ENCODE data around the gene PRSS1.
A peak's percentile ranks its signal among the peaks of the same experiment; 100 is the strongest.
"Not testable (repeated sequence)": the region's sequence is repeated elsewhere in the genome, so short reads cannot be mapped to it uniquely, and the experiment has no call there.

Gene PRSS1

DNA sequence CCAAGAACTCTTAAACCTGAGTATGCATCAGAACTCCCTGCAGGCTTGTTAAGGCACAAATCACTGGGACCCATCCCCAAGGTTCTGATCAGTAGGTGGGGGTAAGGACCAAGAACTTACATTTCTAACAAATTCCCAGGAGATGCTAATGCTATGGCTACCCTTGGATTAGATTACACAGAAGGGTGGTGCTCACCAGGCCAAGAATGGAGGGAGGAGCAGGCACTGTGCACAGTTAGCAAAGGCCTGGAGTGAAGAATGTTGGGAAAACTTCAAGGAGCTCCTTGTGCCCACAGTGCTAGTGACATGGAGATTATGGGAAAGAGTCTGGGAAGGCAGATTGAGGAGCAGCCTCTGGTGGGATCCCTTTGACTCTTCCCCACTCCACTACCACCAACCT is 23.4 kb downstream of the PRSS1 start:
- Mint-ChIP-seq H3K27ac (no peak overlapping the region), H3K36me3 (no peaks in the 10 kb centered on the region), H3K4me1 (peaks cover 21% of the 10 kb centered on the region), H3K9me3 (no peaks in the 10 kb centered on the region), H3K27me3 (no peaks in the 10 kb centered on the region), H3K4me3 (no peak overlapping the region)
- ATAC-seq (ENCODE audit: low read depth) = no peak
- DNase-seq (ENCODE audit: low spot score in 2 of 2) = no peak

DNA sequence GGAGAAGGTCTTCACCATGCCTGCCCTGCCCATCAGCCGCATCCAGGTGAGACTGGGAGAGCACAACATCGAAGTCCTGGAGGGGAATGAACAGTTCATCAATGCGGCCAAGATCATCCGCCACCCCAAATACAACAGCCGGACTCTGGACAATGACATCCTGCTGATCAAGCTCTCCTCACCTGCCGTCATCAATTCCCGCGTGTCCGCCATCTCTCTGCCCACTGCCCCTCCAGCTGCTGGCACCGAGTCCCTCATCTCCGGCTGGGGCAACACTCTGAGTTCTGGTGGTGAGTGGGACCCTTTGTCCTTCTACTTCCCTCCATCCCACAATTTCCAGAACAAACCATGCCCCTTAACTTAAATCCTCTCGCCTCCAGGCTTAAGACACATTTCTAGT is 24.0 kb downstream of the PRSS1 start:
- Mint-ChIP-seq H3K9me3 (no peaks in the 10 kb centered on the region), H3K27me3 (no peaks in the 10 kb centered on the region), H3K4me1 (peaks cover 21% of the 10 kb centered on the region), H3K4me3 (no peak overlapping the region), H3K36me3 (no peaks in the 10 kb centered on the region), H3K27ac (no peak overlapping the region)
- ATAC-seq (ENCODE audit: low read depth) (no peak), DNase-seq (ENCODE audit: low spot score in 2 of 2) (no peak)

DNA sequence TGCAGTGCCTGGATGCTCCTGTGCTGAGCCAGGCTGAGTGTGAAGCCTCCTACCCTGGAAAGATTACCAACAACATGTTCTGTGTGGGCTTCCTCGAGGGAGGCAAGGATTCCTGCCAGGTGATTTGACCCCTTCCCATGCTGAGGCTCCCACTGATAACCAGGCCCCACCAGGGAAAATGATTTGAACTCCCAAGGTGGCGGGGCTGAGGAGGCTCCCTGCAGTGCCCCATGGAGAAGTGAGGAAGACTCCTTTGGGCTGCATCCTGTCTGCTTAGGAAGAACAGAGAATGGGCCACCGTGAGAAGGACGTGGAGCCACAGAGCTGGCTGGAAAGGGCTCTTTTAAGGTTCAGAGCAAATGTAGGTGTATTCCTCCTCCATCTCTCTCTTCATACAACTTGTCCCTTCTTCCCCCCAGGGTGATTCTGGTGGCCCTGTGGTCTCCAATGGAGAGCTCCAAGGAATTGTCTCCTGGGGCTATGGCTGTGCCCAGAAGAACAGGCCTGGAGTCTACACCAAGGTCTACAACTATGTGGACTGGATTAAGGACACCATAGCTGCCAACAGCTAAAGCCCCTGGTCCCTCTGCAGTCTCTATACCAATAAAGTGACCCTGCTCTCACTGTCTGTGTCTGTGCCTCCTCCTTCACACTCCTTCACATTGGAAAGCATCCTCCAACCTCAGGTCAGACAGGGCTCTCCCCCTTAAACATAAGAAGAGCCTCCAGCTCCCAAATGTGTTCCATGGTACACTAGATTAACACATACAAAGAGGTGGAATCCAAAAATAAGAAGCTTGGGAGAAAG is 24.9 kb downstream of the PRSS1 start:
- ATAC-seq (ENCODE audit: low read depth) (no peak), DNase-seq (ENCODE audit: low spot score in 2 of 2) (no peak)
- no peak overlapping the region for H3K27ac Mint-ChIP-seq
- no peaks in the 10 kb centered on the region for H3K9me3 Mint-ChIP-seq
- H3K4me3 Mint-ChIP-seq = no peak overlapping the region
- H3K36me3 Mint-ChIP-seq = no peaks in the 10 kb centered on the region
- no peaks in the 10 kb centered on the region for H3K27me3 Mint-ChIP-seq
- peaks cover 21% of the 10 kb centered on the region for H3K4me1 Mint-ChIP-seq

DNA sequence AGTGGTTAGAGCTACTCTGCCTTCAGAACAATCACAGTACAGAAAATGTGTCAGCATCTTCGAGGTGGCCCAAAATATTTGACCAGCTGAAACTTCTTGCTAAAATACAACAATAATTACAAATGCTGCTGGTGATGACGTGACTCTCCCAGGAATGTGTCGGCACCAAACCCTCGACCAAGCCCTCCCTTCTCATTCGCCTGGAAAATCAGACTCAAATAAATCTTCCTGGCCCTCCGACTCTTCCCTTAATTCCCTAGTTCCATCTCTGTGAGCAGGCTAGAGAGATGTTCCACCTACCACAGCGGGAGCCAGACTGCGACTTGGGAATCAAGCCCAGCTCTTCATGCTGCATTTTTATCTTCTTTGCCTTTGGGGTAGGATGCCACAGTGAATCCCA is 25.6 kb downstream of the PRSS1 start:
- no peaks in the 10 kb centered on the region for H3K9me3 Mint-ChIP-seq
- ATAC-seq (ENCODE audit: low read depth) (no peak), DNase-seq (ENCODE audit: low spot score in 2 of 2) (no peak)
- H3K4me1 Mint-ChIP-seq = peaks cover 19% of the 10 kb centered on the region
- no peaks in the 10 kb centered on the region for H3K36me3 Mint-ChIP-seq
- peak overlapping the region; percentile 60 for H3K27ac Mint-ChIP-seq
- H3K27me3 Mint-ChIP-seq = no peaks in the 10 kb centered on the region
- H3K4me3 Mint-ChIP-seq = no peak overlapping the region

DNA sequence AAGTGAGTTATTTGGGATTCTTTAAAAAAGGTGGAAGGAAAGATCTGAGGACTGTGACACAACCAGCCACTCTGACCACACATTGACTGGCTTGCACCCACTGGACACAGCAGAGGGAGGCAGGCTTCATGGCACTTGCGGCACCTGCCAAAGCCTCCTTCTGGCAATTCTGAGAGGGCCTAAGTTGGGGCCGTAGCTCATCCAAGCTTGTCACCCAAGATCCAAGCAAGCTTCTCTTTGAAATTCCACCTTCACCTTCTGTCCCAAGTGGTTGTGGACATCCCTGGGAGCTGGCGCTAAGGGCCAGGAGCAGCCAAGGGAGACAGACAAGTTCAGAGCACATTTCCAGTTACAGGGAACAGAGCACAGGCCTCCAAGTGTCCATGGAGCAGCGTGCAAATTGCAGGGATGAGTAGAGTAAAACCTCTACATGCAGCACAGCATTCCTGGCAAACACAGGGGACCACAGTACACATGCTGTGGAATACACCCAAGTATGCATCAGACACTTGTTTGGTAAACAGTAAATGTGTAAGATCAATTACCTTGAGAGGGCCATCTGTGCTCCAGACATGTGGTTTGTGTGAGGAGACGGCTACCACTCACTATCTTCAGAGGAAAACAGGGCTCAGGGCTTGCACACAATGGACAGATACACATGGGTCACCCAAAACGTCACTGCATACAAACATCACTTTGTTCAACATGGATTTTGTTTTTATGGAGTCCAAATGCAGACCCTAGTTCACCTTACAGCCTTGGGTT is 26.3 kb downstream of the PRSS1 start:
- H3K4me3 Mint-ChIP-seq; H3K9me3 Mint-ChIP-seq; DNase-seq (ENCODE audit: low spot score in 2 of 2); H3K36me3 Mint-ChIP-seq; H3K27me3 Mint-ChIP-seq; ATAC-seq (ENCODE audit: low read depth): not testable (repeated sequence)
- Mint-ChIP-seq H3K27ac (peak overlapping the region; percentile 60), H3K4me1 (peaks cover 20% of the 10 kb centered on the region)

DNA sequence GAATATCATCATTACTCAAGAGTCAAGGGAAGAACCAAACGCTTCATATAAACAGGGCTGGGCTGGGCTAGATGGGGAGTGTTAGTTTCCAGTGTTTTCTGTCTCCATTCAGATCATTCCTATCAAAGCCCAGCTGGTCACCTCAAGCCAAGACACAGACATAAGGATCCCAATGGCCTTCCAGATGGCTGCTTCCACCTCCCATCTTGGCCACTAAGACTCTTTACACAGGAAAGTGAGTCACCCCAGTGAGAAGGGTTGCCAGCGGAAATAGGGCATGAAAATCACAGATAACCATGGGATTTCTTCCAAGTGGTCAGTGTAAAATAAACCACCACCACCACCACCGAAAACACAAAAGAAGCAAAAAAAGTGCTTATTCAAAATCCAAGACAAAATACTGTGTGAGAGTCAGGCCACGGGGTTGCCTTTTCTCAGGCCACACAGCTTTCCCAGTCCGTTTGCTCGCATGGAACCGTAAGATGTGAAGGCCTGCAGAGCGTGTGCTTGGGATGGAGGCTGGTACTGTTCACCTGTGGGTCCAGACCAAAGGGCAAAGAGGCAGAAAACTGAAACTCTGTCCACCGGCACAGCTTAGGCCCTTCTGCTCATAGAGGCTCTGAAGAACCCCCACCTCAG is 27.1 kb downstream of the PRSS1 start:
- H3K9me3 Mint-ChIP-seq = no peaks in the 10 kb centered on the region
- peak overlapping the region; percentile 42 for H3K27ac Mint-ChIP-seq
- no peak overlapping the region for H3K4me3 Mint-ChIP-seq
- DNase-seq (ENCODE audit: low spot score in 2 of 2) (no peak), ATAC-seq (ENCODE audit: low read depth) (no peak)
- peaks cover 16% of the 10 kb centered on the region for H3K4me1 Mint-ChIP-seq
- H3K27me3 Mint-ChIP-seq = no peaks in the 10 kb centered on the region
- no peaks in the 10 kb centered on the region for H3K36me3 Mint-ChIP-seq

DNA sequence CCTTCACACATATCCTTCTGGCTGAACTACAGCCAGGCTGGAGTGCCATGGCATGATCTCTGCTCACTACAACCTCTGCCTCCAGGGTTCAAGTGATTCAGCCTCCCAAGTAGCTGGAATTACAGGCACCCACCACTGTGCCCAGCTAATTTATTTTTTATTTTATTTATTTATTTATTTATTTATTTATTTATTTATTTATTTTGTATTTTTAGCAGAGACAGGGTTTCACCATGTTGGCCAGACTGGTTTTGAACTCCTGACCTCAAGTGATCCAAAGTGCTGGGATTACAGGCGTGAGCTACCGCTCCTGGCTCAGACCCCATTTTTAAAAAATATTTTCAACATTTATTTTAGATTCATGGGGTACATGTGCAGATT is 27.6 kb downstream of the PRSS1 start:
- not testable (repeated sequence) for DNase-seq (ENCODE audit: low spot score in 2 of 2); H3K27me3 Mint-ChIP-seq; H3K27ac Mint-ChIP-seq; H3K4me3 Mint-ChIP-seq; ATAC-seq (ENCODE audit: low read depth); H3K9me3 Mint-ChIP-seq; H3K36me3 Mint-ChIP-seq
- peaks cover 11% of the 10 kb centered on the region for H3K4me1 Mint-ChIP-seq

DNA sequence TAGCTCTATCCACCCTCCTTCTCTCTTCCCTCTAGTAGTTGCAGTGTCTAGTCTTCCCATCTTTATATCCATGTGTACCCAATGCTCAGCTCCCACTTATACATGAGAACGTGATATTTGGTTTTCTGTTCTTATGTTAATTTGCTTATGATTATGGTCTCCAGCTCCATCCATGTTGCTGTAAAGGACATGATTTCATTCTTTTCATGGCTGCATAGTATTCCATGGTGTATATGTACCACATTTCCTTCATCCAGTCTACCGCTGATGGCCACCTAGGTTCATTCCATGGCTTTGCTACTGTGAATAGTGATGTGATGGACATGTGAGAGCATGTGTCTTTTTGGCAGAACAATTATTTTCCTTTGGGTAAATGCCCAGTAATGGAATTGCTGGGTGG is 28.0 kb downstream of the PRSS1 start:
- H3K27me3 Mint-ChIP-seq = no peaks in the 10 kb centered on the region
- H3K9me3 Mint-ChIP-seq = no peaks in the 10 kb centered on the region
- no peaks in the 10 kb centered on the region for H3K36me3 Mint-ChIP-seq
- DNase-seq (ENCODE audit: low spot score in 2 of 2) (no peak), ATAC-seq (ENCODE audit: low read depth) (no peak)
- H3K27ac Mint-ChIP-seq = no peak overlapping the region
- no peak overlapping the region for H3K4me3 Mint-ChIP-seq
- H3K4me1 Mint-ChIP-seq = peaks cover 6% of the 10 kb centered on the region

DNA sequence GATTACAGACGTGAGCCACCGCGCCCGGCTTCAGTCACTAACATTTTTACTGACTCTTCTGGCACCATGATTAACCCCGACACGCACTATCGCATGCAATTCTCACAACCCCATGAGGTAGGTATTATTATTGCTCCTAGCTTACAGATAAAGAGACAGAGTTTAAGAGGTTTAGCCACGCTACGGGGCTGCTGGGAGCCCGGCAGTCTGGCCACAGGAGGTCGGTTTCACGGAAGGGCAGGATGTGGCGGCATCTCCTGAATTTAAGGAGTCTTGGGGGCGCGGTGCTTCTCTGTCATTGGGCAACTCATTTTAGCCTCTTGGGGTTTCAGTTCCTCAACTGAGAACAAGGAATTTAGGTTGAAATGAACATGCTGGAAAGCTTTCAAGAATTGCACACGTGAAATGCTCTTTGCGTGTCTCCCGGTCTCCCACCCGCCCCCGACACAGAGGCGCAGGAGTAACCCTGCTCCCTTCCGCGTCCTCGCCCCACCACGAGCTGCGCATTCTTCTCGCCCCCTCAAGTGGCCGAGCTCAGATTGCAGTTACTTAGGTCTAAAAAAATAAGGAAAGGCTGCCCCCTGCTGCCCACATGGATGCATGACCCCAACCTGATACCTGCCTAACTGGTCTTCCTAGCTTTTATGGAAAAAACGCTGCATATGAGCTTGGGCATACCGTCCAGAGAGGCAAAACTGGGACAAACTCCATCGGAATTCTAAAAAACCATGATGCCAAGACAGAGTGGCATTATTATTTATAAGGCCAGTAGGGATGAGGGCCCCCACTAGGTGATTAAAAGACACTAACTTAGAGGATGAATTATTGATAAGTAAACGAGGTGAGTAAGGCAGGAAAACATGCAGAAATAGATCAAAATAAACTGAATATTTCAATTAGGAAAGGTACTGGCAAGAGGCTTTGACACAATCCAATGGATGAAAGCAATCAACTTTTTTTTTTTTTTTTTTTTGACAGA is 33.9 kb downstream of the PRSS1 start:
- Mint-ChIP-seq H3K36me3 (no peaks in the 10 kb centered on the region), H3K4me1 (peaks cover 19% of the 10 kb centered on the region), H3K27me3 (no peaks in the 10 kb centered on the region), H3K27ac (peak overlapping the region; percentile 72), H3K9me3 (no peaks in the 10 kb centered on the region), H3K4me3 (peak overlapping the region; percentile 91)
- peak; percentile 82 for ATAC-seq (ENCODE audit: low read depth)
- DNase-seq (ENCODE audit: low spot score in 2 of 2) = peak; percentile 81 to 84

DNA sequence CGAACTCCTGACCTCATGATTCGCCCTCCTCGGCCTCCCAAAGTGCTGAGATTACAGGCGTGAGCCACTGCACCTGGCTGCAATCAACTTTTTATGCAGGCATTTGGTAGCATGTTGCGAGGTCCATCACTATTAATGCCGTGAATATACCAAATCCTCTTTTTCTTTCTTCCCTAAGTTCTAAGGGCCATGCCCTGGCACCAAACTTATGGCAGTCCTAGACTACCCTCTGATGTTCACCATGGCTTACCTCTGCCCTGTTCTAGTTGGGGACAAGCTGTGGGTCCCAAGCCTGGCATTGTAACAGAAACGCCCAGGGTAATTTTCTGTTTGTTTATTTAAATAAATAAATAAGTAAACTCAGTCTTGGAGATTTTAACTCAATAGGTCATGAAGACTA is 34.8 kb downstream of the PRSS1 start:
- no peak overlapping the region for H3K4me3 Mint-ChIP-seq

DNA sequence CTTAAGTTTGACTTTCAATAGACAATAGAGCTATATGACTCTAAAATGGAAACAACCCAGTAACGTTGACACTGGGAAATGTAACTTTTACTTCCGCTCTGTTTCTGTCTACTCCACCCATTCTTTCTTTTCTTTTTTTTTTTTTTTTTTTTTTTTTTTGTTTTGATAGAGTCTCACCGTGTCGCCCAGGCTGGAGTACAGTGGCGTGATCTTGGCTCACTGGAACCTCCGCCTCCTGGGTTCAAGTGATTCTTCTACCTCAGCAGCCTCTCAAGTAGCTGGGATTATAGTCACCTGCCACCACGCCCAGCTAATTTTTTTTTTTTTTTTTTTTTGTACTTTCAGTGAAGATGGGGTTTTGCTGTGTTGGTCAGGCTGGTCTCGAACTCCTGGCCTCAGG is 35.4 kb downstream of the PRSS1 start:
- Mint-ChIP-seq H3K4me3 (no peak overlapping the region), H3K4me1 (peaks cover 28% of the 10 kb centered on the region), H3K27ac (peak overlapping the region; percentile 72), H3K36me3 (no peaks in the 10 kb centered on the region), H3K27me3 (no peaks in the 10 kb centered on the region), H3K9me3 (no peaks in the 10 kb centered on the region)
- ATAC-seq (ENCODE audit: low read depth) (no peak), DNase-seq (ENCODE audit: low spot score in 2 of 2) (no peak)

More for the DNA sequence above, 34.8 kb downstream of the PRSS1 start:
- no peaks in the 10 kb centered on the region for H3K27me3 Mint-ChIP-seq
- no peaks in the 10 kb centered on the region for H3K36me3 Mint-ChIP-seq
- H3K4me1 Mint-ChIP-seq = peaks cover 24% of the 10 kb centered on the region
- no peak for ATAC-seq (ENCODE audit: low read depth)
- no peak for DNase-seq (ENCODE audit: low spot score in 2 of 2)
- H3K27ac Mint-ChIP-seq = peak overlapping the region; percentile 72
- no peaks in the 10 kb centered on the region for H3K9me3 Mint-ChIP-seq

DNA sequence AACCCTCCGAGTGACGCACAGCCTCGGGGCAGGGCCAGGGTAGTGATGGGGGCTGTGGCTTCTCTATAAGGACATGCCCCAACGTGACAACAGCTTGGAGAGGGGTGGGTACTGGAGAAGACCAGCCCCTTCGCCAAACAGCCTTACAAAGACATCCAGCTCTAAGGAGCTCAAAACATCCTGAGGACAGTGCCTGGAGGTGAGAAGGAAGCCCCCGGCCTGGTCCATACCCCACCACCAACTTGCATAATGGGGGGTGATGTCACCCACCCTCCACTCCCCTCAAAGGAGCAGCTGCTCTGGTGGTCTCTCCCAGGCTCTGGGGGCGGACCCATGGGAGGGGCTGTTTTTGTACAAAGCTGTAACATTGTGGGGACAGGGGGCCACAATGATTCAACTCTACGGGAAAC is 36.6 kb downstream of the PRSS1 start:
- Mint-ChIP-seq H3K27ac (peak overlapping the region; percentile 37), H3K27me3 (no peaks in the 10 kb centered on the region), H3K9me3 (no peaks in the 10 kb centered on the region), H3K4me1 (peaks cover 25% of the 10 kb centered on the region), H3K4me3 (no peak overlapping the region), H3K36me3 (no peaks in the 10 kb centered on the region)
- ATAC-seq (ENCODE audit: low read depth) = no peak
- DNase-seq (ENCODE audit: low spot score in 2 of 2) = no peak

DNA sequence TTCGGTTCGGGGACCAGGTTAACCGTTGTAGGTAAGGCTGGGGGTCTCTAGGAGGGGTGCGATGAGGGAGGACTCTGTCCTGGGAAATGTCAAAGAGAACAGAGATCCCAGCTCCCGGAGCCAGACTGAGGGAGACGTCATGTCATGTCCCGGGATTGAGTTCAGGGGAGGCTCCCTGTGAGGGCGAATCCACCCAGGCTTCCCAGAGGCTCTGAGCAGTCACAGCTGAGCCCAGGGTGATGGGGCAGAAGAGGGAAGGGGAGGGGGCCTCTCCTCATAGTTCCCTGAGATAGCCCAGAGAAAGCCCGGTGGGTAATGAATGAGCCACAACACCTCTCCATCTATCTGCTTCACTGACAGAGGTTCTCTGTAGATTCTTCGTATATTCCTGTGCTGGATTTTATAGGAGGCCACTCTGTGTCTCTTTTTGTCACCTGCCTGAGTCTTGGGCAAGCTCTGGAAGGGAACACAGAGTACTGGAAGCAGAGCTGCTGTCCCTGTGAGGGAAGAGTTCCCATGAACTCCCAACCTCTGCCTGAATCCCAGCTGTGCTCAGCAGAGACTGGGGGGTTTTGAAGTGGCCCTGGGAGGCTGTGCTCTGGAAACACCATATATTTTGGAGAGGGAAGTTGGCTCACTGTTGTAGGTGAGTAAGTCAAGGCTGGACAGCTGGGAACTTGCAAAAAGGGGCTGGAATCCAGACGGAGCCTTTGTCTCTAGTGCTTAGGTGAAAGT is 37.9 kb downstream of the PRSS1 start:
- ATAC-seq (ENCODE audit: low read depth) = no peak
- Mint-ChIP-seq H3K4me1 (peaks cover 29% of the 10 kb centered on the region), H3K27ac (peak overlapping the region; percentile 54), H3K4me3 (no peak overlapping the region), H3K27me3 (no peaks in the 10 kb centered on the region), H3K9me3 (no peaks in the 10 kb centered on the region), H3K36me3 (no peaks in the 10 kb centered on the region)
- DNase-seq (ENCODE audit: low spot score in 2 of 2) = no peak
